Kasumi-1 (cell line): Measurements from ENCODE around the gene MARCO.

Source experiments
- DNase-seq, 2 experiments: peaks; one replicate each; lab custom pipeline; 2025; lab: John Stamatoyannopoulos, UW

MARCO gene

GRCh38 chr2:119040730-119041129, 98.7 kb downstream of the MARCO start:
- DNase-seq: no peak
